ENCODE results near the gene METTL3. TPM values are rescaled to one million over a fixed set of nuclear protein-coding genes. Genes with fewer than 3 reads are reported as not detected.
A peak's percentile ranks its signal among the peaks of the same experiment; 100 is the strongest.

Gene METTL3
- total and polyA plus RNA-seq, 2 of the 13 experiments (the other 11 are each of a cell fraction or from before 2014, with no cell fraction given) = 123 to 130 TPM

DNA sequence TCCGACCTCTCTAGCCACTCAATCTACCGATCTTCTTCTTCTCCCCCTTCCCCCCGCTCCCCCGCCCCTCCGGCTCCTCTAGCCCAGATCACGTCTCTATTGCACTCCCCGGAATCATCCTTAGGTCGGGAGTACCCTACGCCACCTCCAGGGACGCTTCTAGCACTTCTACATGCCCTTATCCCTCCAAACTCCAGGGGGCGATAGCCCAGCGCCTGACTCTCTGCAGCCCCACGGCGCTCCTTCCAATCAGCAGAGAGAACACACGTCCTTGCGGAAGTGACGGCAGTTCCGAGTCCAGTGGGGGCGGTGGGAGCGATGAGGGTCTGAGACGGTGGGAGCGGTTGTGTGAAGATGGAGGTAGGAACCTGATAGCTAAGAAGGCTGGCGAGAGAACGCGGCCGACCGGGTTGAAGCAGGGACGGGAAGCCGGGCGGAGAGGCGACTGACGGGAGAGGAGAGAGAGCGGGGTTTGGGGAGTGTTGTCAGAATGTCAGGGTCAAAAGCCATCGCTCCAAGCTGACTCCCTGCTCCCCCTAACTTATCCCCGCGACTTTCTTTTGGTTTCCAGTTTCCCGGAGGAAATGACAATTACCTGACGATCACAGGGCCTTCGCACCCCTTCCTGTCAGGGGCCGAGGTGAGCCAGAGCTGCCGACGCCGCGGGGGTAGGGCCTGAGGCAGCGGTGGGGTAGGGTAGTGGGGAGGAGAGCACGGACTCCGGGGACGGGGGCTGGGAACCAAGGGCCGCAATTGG is 34.0 kb downstream of the METTL3 start, which contains the start of the genes RAB2B and TOX4 (continued):
- TF ChIP-seq ZNF574 (CRISPR knock-in tag; IDR thresholded peaks at IDR 0.05) (peak; percentile 96), FOXK2 (IDR thresholded peaks at IDR 0.05) (peak; percentile 60; the same call in 1 of the 2 replicates), ZBTB39 (CRISPR knock-in tag; IDR thresholded peaks at IDR 0.05) (no peak; the same call in 1 of the 2 replicates), PPARG (CRISPR knock-in tag; conservative IDR thresholded peaks at IDR 0.05) (peak; percentile 68; the same call in 1 of the 2 replicates), GTF2F1 (IDR thresholded peaks at IDR 0.05; ENCODE audit: low read length) (peak; percentile 48; the same call in 1 of the 2 replicates), ZNF883 (CRISPR knock-in tag; IDR thresholded peaks at IDR 0.05; ENCODE audit: not compliant biosample characterization) (peak; percentile 89), ZNF329 (CRISPR knock-in tag; IDR thresholded peaks at IDR 0.05; ENCODE audit: low read depth) (no peak), ZNF337 (CRISPR knock-in tag; IDR thresholded peaks at IDR 0.05; ENCODE audit: borderline replicate concordance, low read depth) (peak; percentile 73; the same call in 1 of the 2 replicates), THAP7 (CRISPR knock-in tag; IDR thresholded peaks at IDR 0.05) (peak; percentile 88), FOXJ3 (CRISPR knock-in tag; IDR thresholded peaks at IDR 0.05; ENCODE audit: borderline replicate concordance) (peak; percentile 55; the same call in 1 of the 2 replicates), POLR2AphosphoS2 (IDR thresholded peaks at IDR 0.05; ENCODE audit: low read depth, low read length) (0 out of 2 replicates have a peak, but pooled peaks have one; percentile 69), ZNF180 (CRISPR knock-in tag; IDR thresholded peaks at IDR 0.05; ENCODE audit: borderline replicate concordance, low read depth) (0 out of 2 replicates have a peak, but pooled peaks have one; percentile 36), ZNF331 (CRISPR knock-in tag; IDR thresholded peaks at IDR 0.05) (peak; percentile 83), NCOA5 (CRISPR knock-in tag; IDR thresholded peaks at IDR 0.05) (no peak), KLF12 (CRISPR knock-in tag; IDR thresholded peaks at IDR 0.05; ENCODE audit: borderline replicate concordance) (peak; percentile 86; the same call in 1 of the 2 replicates), ZNF615 (CRISPR knock-in tag; IDR thresholded peaks at IDR 0.05; ENCODE audit: borderline replicate concordance) (no peak), ZBTB42 (CRISPR knock-in tag; IDR thresholded peaks at IDR 0.05) (peak; percentile 88; the same call in 1 of the 2 replicates), ZNF224 (CRISPR knock-in tag; IDR thresholded peaks at IDR 0.05) (no peak), E2F5 (CRISPR knock-in tag; conservative IDR thresholded peaks at IDR 0.05) (0 out of 2 replicates have a peak, but pooled peaks have one; percentile 22), CHD4 (IDR thresholded peaks at IDR 0.05; ENCODE audit: borderline replicate concordance, low read length) (no peak), U2AF1 (optimal IDR thresholded peaks at IDR 0.05; ENCODE audit: low read depth, low read length) (peak; percentile 93), ELF1 (CRISPR knock-in tag; IDR thresholded peaks at IDR 0.05) (peak; percentile 97), ZSCAN31 (CRISPR knock-in tag; IDR thresholded peaks at IDR 0.05; ENCODE audit: low read depth) (no peak; the same call in 1 of the 2 replicates), DR1 (CRISPR knock-in tag; IDR thresholded peaks at IDR 0.05) (peak; percentile 31; the same call in 1 of the 2 replicates)
